ENCODE results near the gene TACC3. TPM values are rescaled to one million over a fixed set of nuclear protein-coding genes. Genes with fewer than 3 reads are reported as not detected.

Gene TACC3
- total RNA-seq, 2 donors from 2014 or later, result 4.3 to 35.6 TPM

DNA sequence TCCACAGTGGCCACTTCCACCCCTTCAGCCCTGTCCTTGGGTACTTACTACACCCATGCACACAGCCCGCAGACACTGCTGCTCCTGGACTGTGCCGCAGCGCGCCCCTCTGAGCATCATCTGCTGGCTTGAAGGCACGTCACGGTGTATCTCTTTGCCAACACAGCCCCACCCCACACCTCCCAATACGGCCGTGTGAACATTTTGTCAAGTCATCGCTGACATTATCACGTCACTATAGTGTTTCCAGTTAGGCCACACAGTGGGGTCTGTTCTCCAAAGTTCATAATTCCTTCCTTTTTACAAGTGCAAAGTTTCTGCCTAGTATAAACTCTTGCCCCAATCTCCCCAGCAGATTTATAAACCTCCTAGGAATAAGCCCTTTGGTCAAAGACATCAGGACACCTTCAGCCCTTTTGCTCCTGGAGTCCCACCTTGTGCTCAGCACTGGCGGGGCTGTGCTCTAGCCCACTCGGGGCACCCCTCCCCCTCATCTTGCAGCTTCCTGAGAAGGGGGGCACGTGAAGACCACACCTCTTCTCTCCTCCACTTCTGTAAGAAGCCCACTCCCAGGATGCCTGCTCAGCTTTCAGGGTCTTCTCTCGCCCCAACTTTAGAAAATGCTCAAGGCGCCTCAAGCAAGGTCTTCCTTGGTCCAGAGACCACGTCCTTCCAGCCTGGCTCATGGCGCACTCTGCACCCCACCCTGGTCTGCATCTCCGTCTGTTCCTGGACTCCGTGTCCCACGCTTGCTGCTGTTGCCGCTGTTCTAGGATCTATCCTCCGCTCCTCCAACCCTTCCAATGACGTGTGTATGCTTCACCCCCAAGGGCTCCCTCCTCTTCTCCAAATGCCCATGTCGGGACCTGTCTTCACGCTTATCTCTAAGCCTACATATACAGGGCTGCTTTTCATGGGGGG, 44.5 kb upstream of the TACC3 start:
- H3K27ac ChIP-seq, result no peak overlapping the region
- DNase-seq (ENCODE audit: low spot score), result no peak
- H3K36me3 ChIP-seq, result no peaks in the 10 kb centered on the region
- no peak for TF ChIP-seq CTCF (IDR thresholded peaks at IDR 0.05)
- TF ChIP-seq POLR2AphosphoS5 (IDR thresholded peaks at IDR 0.05), result no peak
- TF ChIP-seq POLR2A (IDR thresholded peaks at IDR 0.05), result no peak
- no peaks in the 10 kb centered on the region for H3K4me1 ChIP-seq (replicated peaks)
- no peaks in the 10 kb centered on the region for H3K9me3 ChIP-seq
- intact Hi-C loops (cut with DNase I), result no loop called here
- H3K27me3 ChIP-seq (replicated peaks; ENCODE audit: insufficient read depth), result no peaks in the 10 kb centered on the region
- no peak overlapping the region for H3K4me3 ChIP-seq
- WGBS, result 81% methylated on average over 24 of the region's 25 CpGs

DNA sequence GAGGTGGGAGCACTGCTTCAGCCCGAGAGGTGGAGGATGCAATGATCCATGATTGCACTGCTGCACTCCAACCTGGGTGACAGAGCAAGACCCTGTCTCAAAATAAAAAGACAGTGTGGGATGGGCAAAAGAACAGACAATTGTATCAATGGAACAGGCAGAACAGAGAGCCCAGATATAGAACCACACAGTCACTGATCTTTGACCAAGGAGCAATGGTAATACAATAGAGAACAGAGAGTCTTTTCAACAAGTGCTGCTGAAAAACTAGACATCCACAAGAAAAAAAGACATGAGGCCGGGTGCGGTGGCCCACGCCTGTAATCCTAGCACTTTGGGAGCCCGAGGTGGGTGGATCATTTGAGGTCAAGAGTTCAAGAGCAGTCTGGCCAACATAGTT, 43.1 kb upstream of the TACC3 start:
- Histone ChIP-seq H3K36me3 (no peaks in the 10 kb centered on the region), H3K4me3 (no peak overlapping the region), H3K4me1 (replicated peaks) (no peaks in the 10 kb centered on the region), H3K9me3 (no peaks in the 10 kb centered on the region), H3K27ac (no peak overlapping the region), H3K27me3 (replicated peaks; ENCODE audit: insufficient read depth) (no peaks in the 10 kb centered on the region)
- TF ChIP-seq POLR2AphosphoS5 (IDR thresholded peaks at IDR 0.05) (no peak), CTCF (IDR thresholded peaks at IDR 0.05) (no peak), POLR2A (IDR thresholded peaks at IDR 0.05) (no peak)
- no peak for DNase-seq (ENCODE audit: low spot score)
- 71% methylated on average over 5 of the region's 5 CpGs for WGBS
- intact Hi-C loops (cut with DNase I), result no loop called here

GRCh38 chr4:1682860-1683259, 38.5 kb upstream of the TACC3 start:
- WGBS, result 89% methylated on average over 13 of the region's 13 CpGs
- intact Hi-C loops (cut with DNase I), result loop anchor here (5.0 kb wide), 1 partner anchor 39 kb away; the partner anchor contains the start of genes TACC3 and TMEM129
- peak overlapping the region in 1 of 2 donors; percentile 71 for H3K27ac ChIP-seq
- no peak for TF ChIP-seq POLR2AphosphoS5 (IDR thresholded peaks at IDR 0.05)
- no peak for TF ChIP-seq CTCF (IDR thresholded peaks at IDR 0.05)
- no peak for TF ChIP-seq POLR2A (IDR thresholded peaks at IDR 0.05)
- H3K9me3 ChIP-seq, result no peaks in the 10 kb centered on the region
- H3K27me3 ChIP-seq (replicated peaks; ENCODE audit: insufficient read depth), result no peaks in the 10 kb centered on the region
- no peak for DNase-seq (ENCODE audit: low spot score)
- no peak overlapping the region for H3K4me3 ChIP-seq
- no peaks in the 10 kb centered on the region for H3K36me3 ChIP-seq
- no peaks in the 10 kb centered on the region for H3K4me1 ChIP-seq (replicated peaks)

DNA sequence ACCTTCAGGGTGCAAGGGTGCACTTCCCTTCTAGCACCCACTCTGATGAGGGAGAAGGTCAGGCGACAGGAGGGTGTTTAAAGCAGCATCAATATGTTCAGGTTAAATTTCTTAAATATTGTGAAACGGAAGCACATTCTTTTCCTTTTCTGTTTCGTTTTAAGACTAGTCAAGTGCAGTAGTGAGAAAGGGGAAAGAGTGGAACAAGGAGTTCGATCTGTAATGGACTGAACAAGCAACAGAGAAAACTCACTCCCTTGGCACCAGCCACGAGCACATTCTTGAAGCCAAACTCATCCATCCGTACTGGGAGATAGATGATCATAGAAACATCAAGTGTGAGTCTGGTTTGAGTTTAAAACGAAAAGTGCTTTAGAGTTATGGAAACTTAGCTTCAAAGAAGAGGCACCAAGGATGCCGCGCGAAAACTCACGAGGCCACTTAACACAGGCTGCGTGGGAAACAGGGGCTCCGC, 38.0 kb upstream of the TACC3 start:
- H3K27ac ChIP-seq, result peak overlapping the region; percentile 61 to 71
- H3K4me1 ChIP-seq (replicated peaks), result no peaks in the 10 kb centered on the region
- H3K27me3 ChIP-seq (replicated peaks; ENCODE audit: insufficient read depth), result no peaks in the 10 kb centered on the region
- H3K36me3 ChIP-seq, result no peaks in the 10 kb centered on the region
- TF ChIP-seq CTCF (IDR thresholded peaks at IDR 0.05) (no peak), POLR2AphosphoS5 (IDR thresholded peaks at IDR 0.05) (no peak), POLR2A (IDR thresholded peaks at IDR 0.05) (no peak)
- H3K9me3 ChIP-seq, result no peaks in the 10 kb centered on the region
- DNase-seq (ENCODE audit: low spot score), result no peak
- 6% methylated on average over 13 of the region's 13 CpGs for WGBS
- peak overlapping the region; percentile 53 to 59 for H3K4me3 ChIP-seq
- intact Hi-C loops (cut with DNase I), result loop anchor here (5.0 kb wide), 1 partner anchor 39 kb away; the partner anchor contains the start of genes TACC3 and TMEM129
